HG03457 (cell line): ENCODE results near the gene DNER.
"Not testable (repeated sequence)": the region's sequence is repeated elsewhere in the genome, so short reads cannot be mapped to it uniquely, and the experiment has no call there.

Experiments used
- ATAC-seq: cut with Tn5 transposase; IDR thresholded peaks from one replicate; pipeline ENCODE4 v1.9.1; 2021; ENCODE audit warnings: moderate number of reproducible peaks; ENCODE audit not compliant: unreplicated experiment

DNER gene

GRCh38 chr2:229511524-229511923, 202.8 kb downstream of the DNER start:
- no peak for ATAC-seq

- ATAC-seq, result not testable (repeated sequence)
Measured at GRCh38 chr2:229506699-229507098, 207.7 kb downstream of the DNER start.

GRCh38 chr2:229501051-229501794, 213.1 kb downstream of the DNER start:
- ATAC-seq, result no peak

GRCh38 chr2:229492034-229492433, 222.3 kb downstream of the DNER start:
- no peak for ATAC-seq

- ATAC-seq, result no peak
Measured at GRCh38 chr2:229490167-229490566, 224.2 kb downstream of the DNER start.

DNA sequence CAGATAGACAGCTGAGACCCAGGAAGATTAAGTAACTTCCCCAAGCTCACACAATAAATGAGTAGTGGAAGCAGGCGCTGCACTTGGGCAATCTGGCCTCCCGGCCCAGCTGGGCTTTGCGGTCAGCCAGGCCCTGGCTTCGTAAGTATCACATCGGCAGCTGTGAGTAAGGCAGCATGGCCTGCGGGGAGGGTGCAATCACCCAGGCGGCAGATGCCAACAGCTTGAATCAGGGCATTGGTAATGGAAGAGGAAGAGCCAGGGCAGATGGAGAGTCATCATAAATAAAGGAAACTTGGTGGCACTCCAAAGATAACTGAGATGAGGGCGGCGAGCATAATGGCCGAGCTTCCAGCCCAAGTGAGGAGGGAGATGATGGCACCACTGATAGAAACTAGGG, 225.3 kb downstream of the DNER start:
- no peak for ATAC-seq

- ATAC-seq, result no peak
Measured at GRCh38 chr2:229488232-229488631, 226.1 kb downstream of the DNER start.

DNA sequence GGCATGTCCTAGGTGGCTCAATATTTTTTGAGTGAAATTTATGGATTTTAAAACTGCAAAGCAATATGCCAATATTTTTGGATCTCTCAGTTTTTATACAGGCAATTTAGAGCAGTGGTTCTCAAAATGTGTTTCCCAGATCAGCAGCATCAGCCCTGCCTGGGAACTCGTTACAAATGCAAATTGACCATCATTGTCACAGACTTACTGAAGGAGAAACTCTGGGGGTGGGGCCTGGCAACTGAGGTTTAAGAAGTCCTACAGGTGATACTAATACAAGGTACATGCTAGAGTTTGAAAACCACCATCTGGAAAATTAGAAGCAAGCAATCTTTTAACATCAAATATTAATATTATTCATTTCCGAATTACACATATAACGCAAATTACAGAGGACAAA, 227.7 kb downstream of the DNER start:
- no peak for ATAC-seq

- ATAC-seq, result no peak
Measured at GRCh38 chr2:229485857-229486256, 228.5 kb downstream of the DNER start.

- ATAC-seq, result no peak
Measured at GRCh38 chr2:229477269-229477755, 237.0 kb downstream of the DNER start.

- ATAC-seq, result no peak
Measured at GRCh38 chr2:229475778-229476177, 238.6 kb downstream of the DNER start.

- ATAC-seq, result no peak
Measured at GRCh38 chr2:229474125-229474524, 240.2 kb downstream of the DNER start.

- no peak for ATAC-seq
Measured at GRCh38 chr2:229470781-229471180, 243.6 kb downstream of the DNER start.

- ATAC-seq, result no peak
Measured at GRCh38 chr2:229467783-229468182, 246.6 kb downstream of the DNER start.

DNA sequence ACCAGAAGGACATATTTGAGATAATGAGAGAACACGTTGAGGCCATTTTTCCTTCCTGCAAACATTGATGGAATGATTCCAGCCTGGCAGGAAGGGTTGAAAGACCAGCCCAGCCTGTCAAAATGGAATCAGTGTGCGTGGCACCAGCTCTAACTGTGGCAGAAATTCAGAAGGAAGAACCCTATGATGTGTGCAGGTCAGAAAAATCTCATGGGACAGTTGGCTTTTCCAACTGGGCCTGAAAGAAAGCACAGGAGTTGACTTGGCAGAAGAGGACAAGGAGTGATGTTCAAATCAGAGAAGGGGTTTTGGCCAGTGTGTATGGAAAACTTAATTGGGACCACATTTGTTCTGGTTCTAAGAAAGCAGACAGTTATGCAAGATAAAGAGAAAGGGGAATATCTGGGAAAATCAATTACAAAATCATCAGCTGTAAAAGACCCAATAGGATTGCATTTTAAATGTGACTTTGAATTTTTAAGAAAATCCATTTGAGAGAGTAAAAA, 250.5 kb downstream of the DNER start:
- ATAC-seq, result no peak

DNA sequence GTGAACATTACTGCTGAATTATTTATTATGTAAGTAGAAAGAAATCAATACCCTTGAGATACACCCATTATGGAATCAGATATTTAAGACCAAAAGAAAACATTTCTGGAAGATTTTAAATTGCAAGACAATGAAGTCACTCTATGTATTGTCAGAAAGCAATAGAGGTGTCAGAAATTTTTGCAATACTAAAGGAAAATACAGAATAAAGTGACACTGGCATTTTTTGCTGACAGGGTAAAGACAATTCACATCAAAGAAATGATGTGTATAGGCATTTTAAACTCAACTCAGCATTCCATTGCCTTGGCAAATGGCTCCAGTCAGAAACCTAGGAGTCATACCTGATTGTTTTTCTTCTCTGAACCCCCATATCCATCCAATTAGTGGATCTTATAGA, 252.2 kb downstream of the DNER start:
- ATAC-seq, result no peak

DNA sequence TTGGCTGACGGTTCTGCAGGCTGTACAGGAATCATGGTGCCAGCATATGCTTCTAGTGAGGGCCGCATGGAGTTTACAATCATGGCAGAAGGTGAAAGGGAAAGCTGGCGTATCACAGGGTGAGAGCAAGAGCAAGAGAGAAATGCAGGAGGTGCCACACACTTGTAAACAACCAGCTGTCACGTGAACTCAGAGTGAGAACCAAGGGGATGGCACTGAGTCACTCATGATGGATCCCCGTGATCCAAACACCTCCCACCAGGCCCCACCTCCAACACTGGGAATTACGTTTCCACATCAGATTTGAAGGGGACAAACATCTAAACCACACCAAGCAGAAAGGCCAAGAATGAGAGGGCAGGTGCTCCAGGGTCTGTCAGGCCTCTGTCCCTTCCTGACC, 258.3 kb downstream of the DNER start:
- ATAC-seq, result no peak

GRCh38 chr2:229454934-229455631, 259.3 kb downstream of the DNER start:
- no peak for ATAC-seq

DNA sequence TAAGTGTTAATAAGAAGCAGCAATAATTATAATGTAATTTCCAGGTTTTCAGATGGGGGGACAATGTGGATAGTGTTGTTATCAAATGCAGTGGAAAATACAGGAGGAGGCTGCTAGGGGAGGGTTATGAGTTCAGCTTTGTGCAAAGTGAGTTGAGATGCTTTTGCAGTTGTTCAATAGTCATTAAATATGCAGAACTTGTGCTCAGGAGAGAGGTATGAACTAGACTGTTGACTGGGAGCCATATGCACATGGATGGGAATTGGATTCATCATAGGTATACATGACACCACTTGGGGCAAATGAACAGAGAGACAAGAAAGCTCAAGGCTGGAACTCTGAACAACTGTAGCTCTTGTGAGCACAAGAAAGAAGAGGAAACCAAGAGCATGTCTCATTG, 261.1 kb downstream of the DNER start:
- no peak for ATAC-seq

DNA sequence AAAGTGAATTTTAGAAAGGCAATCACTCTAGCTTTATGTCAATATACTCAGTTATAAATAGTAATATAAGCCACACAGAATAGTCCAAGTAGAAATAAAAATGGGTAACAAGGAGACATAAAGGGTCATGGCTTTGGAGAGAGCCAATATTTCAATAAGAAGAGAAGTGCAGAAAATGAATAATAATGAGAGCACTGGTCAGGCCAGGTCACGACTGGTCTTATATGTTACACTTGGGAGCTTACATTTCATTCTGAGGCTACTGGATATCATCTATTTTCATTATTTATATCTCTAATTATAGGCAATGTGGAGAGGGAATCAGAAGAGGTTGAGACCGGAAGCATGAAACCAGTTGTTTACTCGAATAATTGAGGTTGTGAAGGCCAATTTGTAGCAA, 262.5 kb downstream of the DNER start:
- ATAC-seq, result no peak

- no peak for ATAC-seq
Measured at GRCh38 chr2:229447227-229447626, 267.1 kb downstream of the DNER start.

- ATAC-seq, result no peak
Measured at GRCh38 chr2:229446350-229446749, 268.0 kb downstream of the DNER start.
